ENCODE results near the gene RCC2.
"Not testable (repeated sequence)": the region's sequence is repeated elsewhere in the genome, so short reads cannot be mapped to it uniquely, and the experiment has no call there.

Gene RCC2

GRCh38 chr1:17414022-17414421, 25.5 kb downstream of the RCC2 start:
- no peak for DNase-seq

- DNase-seq, result no peak
These were observed 27.2 kb downstream of the RCC2 start for GRCh38 chr1:17412093-17412870.

GRCh38 chr1:17409391-17409811, 30.1 kb downstream of the RCC2 start:
- DNase-seq, result no peak

- DNase-seq, result not testable (repeated sequence)
These were observed 31.5 kb downstream of the RCC2 start for GRCh38 chr1:17407786-17408514.

GRCh38 chr1:17406760-17407475, 32.6 kb downstream of the RCC2 start:
- not testable (repeated sequence) for DNase-seq

GRCh38 chr1:17405898-17406759, 33.3 kb downstream of the RCC2 start:
- peak; percentile 77 for DNase-seq

GRCh38 chr1:17404820-17405219, 34.7 kb downstream of the RCC2 start:
- DNase-seq, result no peak

- DNase-seq, result no peak
These were observed 35.3 kb downstream of the RCC2 start for GRCh38 chr1:17404034-17404684.

- DNase-seq, result no peak
These were observed 36.4 kb downstream of the RCC2 start for GRCh38 chr1:17403081-17403480.

GRCh38 chr1:17401841-17402240, 37.6 kb downstream of the RCC2 start:
- no peak for DNase-seq

- no peak for DNase-seq
These were observed 38.6 kb downstream of the RCC2 start for GRCh38 chr1:17400725-17401341.

- no peak for DNase-seq
These were observed 41.4 kb downstream of the RCC2 start for GRCh38 chr1:17397910-17398695.

- no peak for DNase-seq
These were observed 46.2 kb downstream of the RCC2 start for GRCh38 chr1:17393230-17393629.

- DNase-seq, result no peak
These were observed 47.2 kb downstream of the RCC2 start for GRCh38 chr1:17392199-17392740.

- DNase-seq, result no peak
These were observed 58.3 kb downstream of the RCC2 start for GRCh38 chr1:17381161-17381560.

- no peak for DNase-seq
These were observed 62.0 kb downstream of the RCC2 start for GRCh38 chr1:17377325-17377953.

- DNase-seq, result no peak
These were observed 63.8 kb downstream of the RCC2 start for GRCh38 chr1:17375651-17376050.

GRCh38 chr1:17372955-17373354, 66.5 kb downstream of the RCC2 start:
- DNase-seq, result no peak

GRCh38 chr1:17371896-17372295, 67.6 kb downstream of the RCC2 start, which contains the start of gene PADI6:
PADI6 (plus strand) TSS chr1:17372196; CDS start chr1:17372246, 50 bp downstream.
- no peak for DNase-seq

- DNase-seq, result no peak
These were observed 68.9 kb downstream of the RCC2 start for GRCh38 chr1:17370618-17371017.

Data from activated CD8-positive, alpha-beta memory T cell treated with anti-CD3 and anti-CD28 coated beads for 24 hours (primary cell).